H1 (cell line): ENCODE results near the gene BRD4. TPM values are rescaled to one million over a fixed set of nuclear protein-coding genes. Genes with fewer than 3 reads are reported as not detected.

Source experiments
- polyA plus RNA-seq, 7 experiments: library from polyadenylated mRNA; depleted of rRNA in 3 of 7; stranded (reverse) in 5 of 7; unstranded in 2 of 7; fragments of >200 nt in 5 of 7; fragments of 200-250 nt in 2 of 7; gene quantifications; 1 replicate in 5 of 7; 2 replicates in 1 of 7; 4 replicates in 1 of 7; pipeline versions ENCODE4 v1.2.1 to v1.2.3, GENCODE V29; 2011 to 2013; ENCODE audit warnings: missing spikeins in 2 of 7, mixed read lengths in 2 of 7
- total RNA-seq: library from RNA; stranded (reverse); fragmentation: NEBNext Ultra II Directional; extraction: Animal tissue kit (Norgen Biotek cat#: 25700); gene quantifications from 2 replicates; pipeline ENCODE4 v1.2.1, GENCODE V29; 2021
- TF ChIP-seq, protein P1 (sequence below): IDR thresholded peaks from 2 replicates; pipeline ENCODE4 v1.6.1; 2012; ENCODE audit warnings: low read length, inconsistent platforms

Gene BRD4
- total and polyA plus RNA-seq, 2 of the 8 experiments (the other 6 are each of a cell fraction or from before 2014, with no cell fraction given) = 14.1 to 146 TPM

DNA sequence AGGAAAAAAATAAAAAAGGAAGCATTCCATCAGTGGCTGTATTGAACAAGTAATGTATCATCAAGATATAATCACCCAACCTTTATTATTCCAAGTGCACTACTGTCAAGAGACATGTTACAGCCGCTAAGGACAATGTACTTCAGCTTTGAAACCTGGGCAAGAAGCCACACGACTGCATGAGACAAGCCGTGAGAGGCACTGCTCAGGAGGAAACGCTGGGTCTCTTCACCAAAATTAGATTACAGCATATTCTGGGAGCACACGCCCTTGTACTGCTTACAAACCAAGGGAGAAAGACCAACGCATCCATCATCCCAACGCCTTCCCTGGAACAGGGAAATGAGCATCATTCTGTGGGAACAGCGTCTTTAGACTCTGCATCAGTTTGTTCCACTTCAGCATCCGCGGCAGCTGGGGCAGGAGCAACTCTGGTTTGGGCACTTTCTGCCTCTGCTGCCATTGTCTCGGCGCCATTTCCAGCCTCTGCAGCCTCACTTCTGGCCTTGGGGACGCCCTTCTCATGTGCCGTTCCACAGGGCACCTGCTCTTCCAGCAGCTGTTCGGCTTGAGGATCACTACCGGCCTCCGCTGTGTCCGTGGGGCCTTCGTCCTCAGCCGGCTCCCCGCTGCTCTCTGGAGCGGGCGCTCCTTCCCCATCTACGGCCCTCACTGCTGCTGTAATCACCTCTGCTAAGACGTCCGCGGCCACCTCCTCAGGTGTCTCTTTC lies 22.4 kb upstream of the BRD4 start (continued):
- TF ChIP-seq, protein P1, sequence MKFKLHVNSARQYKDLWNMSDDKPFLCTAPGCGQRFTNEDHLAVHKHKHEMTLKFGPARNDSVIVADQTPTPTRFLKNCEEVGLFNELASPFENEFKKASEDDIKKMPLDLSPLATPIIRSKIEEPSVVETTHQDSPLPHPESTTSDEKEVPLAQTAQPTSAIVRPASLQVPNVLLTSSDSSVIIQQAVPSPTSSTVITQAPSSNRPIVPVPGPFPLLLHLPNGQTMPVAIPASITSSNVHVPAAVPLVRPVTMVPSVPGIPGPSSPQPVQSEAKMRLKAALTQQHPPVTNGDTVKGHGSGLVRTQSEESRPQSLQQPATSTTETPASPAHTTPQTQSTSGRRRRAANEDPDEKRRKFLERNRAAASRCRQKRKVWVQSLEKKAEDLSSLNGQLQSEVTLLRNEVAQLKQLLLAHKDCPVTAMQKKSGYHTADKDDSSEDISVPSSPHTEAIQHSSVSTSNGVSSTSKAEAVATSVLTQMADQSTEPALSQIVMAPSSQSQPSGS = no peak
